ENCODE results near the gene DPP8.
"Not testable (repeated sequence)": the region's sequence is repeated elsewhere in the genome, so short reads cannot be mapped to it uniquely, and the experiment has no call there.

Gene DPP8

GRCh38 chr15:65524226-65524625, 6.7 kb upstream of the DPP8 start:
- no peak for DNase-seq

DNA sequence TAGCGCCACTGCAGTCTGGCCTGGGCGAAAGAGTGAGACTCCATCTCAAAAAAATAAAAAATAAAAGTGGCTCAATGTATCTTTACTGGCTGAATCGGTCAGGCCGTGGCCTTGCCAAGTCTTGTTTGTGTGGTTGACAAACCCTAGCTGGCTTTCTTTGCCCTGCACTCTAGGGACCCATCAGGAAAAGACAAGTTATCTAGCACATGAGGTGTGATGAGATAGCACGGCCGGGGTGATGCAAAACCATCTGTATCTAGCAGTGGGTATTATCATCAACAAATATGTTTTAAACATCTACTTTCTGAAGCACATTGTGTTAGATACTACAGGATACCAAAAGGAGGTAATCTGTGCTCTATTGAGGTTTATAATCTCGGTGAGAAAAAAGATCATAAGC, 3.9 kb upstream of the DPP8 start:
- DNase-seq: no peak

- DNase-seq: no peak
Observed at GRCh38 chr15:65518633-65519285, 1.3 kb upstream of the DPP8 start.

DNA sequence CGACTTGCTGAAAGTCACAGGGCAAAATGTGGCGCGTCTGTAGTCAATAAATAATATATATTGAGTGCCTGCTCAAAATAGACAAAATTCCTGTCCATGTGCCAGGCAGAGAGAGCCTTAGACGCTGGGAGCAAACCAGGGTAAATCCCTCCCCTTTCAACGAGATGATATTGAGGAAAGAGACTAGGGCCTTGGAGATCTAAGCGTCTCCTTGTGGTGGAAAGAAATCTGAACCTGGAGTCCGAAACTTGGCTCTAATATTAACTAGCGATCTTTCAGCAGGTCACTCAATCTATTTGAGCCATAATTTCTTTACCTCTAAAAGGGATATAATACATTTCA, 348 bp upstream of the DPP8 start:
- DNase-seq: no peak

GRCh38 chr15:65512807-65513416, 4.6 kb downstream of the DPP8 start:
- DNase-seq: no peak

- no peak for DNase-seq
Observed at GRCh38 chr15:65512189-65512588, 5.3 kb downstream of the DPP8 start.

DNA sequence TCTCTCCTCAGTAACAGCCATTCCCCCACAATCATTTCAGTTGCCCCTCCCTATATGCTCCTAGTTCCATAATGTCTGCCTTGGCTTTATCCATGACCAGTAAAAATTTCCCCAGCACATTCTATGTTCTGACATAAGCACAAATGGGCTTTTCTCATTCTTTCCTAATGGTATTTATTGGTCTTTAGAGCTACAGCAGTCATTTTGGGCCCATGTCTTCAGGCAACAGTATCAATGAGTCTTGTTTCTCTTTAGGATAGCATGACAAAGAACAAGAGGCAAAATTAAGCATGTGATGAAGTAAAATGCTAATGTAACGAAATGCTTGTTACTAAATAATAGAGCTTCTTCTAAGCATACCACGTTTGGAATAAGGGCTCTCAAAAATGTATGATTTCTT, 8.2 kb downstream of the DPP8 start:
- DNase-seq: no peak

DNA sequence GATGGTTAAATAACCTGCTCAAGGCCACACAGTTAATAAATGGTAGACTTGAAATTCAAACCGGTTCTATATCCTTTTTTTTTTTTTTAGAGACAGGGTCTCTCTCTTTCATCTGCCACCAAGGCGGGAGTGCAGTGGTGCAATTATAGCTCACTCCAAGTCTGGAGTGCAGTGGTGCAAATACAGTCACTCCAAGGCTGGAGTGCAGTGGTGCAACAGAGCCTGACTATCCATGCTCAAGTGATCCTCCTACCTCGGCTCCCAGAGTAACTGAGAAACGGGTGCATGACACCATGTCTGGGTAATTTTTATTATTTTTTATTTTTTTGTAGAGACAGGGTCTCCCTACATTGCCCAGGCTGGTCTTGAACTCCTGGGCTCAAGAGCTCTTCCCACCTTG, 23.4 kb downstream of the DPP8 start:
- DNase-seq: no peak

DNA sequence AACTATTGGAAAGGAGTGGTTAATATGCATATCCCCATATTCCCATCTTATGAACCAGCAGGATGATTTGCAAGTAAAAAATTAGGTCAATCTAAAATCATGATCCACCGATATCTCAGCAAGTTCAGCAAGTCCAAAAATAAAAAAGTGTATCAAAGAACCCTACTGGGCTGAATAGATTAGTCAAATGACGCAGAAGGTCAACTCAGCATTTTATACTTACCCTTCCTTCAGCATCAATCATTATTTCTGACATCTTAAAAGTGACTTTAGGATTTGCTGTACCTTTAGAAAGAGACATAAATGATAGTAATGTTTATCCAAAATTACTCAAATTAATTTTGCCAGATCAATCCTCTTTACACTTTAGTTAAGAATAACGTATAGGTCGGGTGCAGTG, 32.6 kb downstream of the DPP8 start:
- DNase-seq: no peak

DNA sequence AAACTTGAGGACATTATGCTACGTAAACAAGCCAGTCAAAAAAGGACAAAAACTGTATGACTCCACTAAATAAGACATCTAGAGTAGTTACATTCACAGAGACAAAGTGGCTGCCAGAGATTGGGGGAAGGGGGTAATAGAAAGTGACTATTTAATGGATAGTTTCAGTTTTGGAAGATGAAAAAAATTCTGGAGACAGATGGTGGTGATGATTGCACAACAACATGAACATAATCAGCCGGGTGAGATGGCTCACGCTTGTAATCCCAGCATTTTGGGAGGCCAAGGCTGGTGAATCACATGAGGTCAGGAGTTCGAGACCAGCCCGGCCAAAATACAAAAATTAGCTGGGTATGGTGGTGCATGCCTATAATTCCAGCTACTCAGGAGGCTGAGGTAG, 40.6 kb downstream of the DPP8 start:
- DNase-seq: no peak

GRCh38 chr15:65470866-65471265, 46.6 kb downstream of the DPP8 start:
- DNase-seq: no peak

DNA sequence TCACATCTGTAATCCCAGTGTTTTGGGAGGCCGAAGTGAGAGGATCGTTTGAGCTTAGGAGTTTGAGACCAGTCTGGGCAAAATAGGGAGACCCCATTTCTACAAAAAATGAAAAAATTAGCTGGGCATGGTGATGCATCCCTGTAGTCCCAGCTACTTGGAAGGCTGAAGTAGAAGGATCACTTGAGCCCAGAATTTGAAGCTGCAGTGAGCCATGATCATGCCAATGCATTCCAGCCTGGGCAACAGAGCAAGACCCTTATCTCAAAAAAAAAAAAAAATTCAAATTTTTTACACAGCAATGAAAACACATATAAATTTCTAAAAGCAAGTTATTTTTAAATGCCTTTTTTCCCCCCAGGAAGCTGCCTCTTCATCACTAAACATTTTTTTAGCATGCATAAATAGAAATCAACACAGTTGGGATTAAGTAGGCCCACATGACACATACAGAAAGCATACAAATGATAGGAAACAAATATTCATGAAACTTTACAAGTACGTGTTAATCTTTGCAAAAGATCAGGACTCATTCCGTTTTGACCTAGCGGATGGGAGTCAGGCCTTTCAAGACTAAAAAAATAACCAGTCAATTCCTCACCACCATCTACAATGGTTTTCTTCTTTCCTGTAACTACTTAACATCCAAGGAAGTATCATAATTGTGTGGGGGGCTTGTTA, 49.1 kb downstream of the DPP8 start:
- DNase-seq: no peak

DNA sequence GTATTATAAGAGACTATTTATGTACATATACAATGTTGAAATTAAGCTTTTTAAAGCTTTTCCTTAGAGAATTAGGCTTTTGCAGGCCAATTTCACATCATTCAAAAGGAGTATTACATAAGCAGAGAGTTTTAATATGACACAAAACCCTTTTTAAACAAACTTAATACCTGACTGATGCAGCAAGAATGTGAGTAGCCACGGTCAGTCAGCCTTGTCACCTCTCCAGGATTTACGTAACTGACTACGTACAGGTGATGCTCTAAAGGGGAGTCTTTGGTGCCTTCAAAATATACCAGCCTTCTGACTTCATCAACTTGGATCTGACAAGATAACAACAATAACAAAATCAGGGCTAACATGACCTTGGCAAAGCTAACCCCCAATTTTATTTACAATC, 50.6 kb downstream of the DPP8 start:
- DNase-seq: no peak

DNA sequence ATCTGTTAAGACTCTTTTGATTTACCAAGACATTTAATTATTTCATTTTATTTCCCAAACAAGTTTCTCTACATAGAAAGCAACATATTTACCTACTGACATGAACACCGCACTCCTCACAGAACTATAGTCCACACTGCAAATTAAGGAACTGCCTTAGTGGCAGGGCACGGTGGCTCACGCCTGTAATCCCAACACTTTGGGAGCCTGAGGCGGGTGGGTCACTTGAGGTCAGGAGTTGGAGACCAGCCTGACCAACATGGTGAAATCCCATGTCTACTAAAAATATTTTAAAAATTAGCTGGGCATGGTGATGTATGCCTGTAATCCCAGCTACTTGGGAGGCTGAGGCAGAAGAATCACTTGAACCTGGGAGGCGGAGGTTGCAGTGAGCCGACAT, 54.4 kb downstream of the DPP8 start:
- DNase-seq: not testable (repeated sequence)

- DNase-seq: no peak
Observed at GRCh38 chr15:65460741-65461347, 56.6 kb downstream of the DPP8 start.

GRCh38 chr15:65455256-65455655, 62.2 kb downstream of the DPP8 start:
- not testable (repeated sequence) for DNase-seq

GRCh38 chr15:65451989-65452388, 65.5 kb downstream of the DPP8 start:
- DNase-seq: no peak

DNA sequence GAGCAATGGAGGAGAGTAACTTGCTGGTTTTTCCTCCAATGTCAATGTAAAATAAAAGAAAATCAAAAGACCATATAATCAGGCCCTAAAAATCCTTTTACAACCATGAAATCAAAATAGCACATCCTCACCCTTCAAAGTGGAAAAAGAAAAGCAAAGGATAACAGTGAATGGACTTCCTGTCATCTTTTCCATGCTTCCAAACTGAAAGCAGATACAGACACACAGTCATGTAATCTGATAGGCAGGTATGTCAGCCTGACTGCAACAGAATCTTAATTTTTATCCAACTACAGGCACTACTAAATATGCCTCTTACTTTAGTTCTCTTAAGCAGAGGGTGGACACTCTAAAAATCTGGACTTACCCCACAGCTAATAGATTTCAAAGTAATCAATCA, 66.9 kb downstream of the DPP8 start:
- DNase-seq: no peak

DNA sequence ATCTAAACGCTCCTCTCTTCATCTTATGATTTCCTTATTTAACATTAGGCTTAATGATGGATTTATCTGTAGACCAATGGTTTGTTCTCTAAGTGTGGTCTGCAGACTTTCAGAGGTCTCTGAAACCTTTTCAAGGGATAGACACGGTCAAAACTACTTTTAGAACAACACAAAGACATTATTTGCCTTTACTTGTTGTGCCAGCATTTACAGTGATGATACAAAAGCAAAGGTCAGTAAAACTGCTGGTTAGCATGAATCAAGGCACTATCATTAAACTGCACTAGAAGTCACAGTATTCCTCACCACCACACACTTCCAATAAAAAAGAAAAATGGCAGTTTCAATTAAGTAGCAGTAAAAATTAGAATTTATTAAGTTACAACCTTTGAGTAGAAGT, 70.3 kb downstream of the DPP8 start:
- no peak for DNase-seq

DNA sequence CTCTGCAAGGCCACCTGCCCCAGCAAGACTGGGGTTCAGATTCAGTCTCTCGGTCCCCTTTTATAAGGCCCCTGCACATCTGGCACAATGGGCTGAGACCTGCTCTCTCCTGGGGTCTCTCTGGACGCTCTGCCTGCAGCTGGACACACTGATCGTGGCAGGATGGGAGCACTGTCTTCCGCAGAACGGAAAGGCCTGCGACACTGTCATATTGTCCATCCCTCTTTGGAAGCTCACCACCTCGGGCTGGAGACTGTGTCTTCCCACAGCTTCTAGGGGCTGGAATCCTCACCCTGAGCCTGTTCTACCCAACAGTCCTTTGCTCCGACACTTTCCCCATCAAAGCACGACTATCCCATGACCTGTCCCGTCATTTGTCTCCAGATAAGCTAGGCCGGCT, 83.3 kb downstream of the DPP8 start:
- DNase-seq: no peak

DNA sequence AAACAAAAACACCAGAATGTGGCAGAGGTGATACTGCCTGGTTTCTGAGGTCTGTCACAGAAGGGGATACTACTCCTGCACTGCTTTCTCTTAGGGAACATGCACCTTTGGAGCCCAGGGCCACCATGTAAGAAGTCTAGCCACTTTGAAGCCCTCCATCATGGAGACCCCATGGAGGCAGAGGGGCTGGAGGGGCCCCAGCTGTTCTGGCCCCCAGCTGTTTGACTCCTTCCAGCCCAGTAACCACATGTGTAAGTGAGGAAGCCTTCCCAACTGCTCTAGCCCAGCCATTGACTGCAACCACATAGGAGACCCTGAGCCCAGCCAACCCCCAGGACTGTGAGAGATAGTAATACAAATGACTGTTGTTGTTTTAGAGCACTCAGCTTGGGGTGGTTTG, 85.8 kb downstream of the DPP8 start:
- DNase-seq: no peak

DNA sequence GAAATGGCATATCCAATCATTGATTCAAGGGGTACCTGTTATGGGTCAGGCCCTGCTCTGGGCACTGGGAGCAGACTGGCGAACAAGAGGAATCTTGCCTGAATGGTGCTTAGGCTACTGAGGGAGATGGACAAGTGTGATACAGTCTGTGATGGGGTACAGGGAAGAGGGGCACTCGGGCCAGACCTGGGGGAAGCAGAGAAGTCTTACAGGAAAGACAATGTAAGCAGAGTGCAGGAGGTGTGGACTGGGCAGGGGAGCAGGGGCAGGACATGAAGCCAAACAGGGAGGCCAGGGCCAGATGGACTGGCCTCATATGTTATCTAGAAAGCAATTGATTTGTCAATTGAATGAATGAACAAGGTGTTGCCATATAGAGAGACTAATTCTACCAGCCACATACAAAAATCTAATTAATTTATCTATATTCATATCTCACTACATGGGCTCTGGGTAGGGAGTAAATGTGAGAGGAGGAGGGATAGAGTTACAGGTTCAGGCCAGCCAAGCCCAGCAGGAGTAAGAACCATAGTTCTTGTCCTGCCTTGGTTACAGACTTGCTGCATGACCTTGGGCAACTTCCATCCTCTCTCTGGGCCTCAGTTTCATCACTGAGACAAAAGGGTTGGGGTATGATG, 91.2 kb downstream of the DPP8 start:
- DNase-seq: no peak

- DNase-seq: no peak
Observed at GRCh38 chr15:65424683-65425082, 92.8 kb downstream of the DPP8 start.
